GM12878 (cell line): ENCODE measurements around the gene DIDO1. TPM values are rescaled to one million over a fixed set of nuclear protein-coding genes. Genes with fewer than 3 reads are reported as not detected.

Experiments
- ATAC-seq: fragments of 200-7000 bp; cut with Tn5 transposase; 3 replicates; pipeline ENCODE4 v1.9.1; 2020; ENCODE audit warnings: mild to moderate bottlenecking, moderate library complexity
- BruUV-seq: library from RNA; stranded (reverse); fragments of 400-500 nt; replicated peaks from 2 replicates; lab custom pipeline; 2021; lab: Mats Ljungman, UMichigan
- CTCF ChIA-PET: fragments of 300-600 bp; sonication (Branson Sonifier 250); formaldehyde crosslinking; extraction: SDS; loops from one replicate; lab custom pipeline; 2021; ENCODE audit warnings: inconsistent platforms; lab: Yijun Ruan, JAX
- POLR2A ChIA-PET: fragments of 350-600 bp; formaldehyde crosslinking; extraction: SDS; loops from one replicate; lab custom pipeline; 2021; ENCODE audit warnings: inconsistent platforms; lab: Charles Lee
- RAD21 ChIA-PET: fragments of 300-600 bp; sonication (Branson Sonifier 250); formaldehyde crosslinking; loops from one replicate; lab custom pipeline; 2023; ENCODE audit warnings: antibody characterized with exemption; ENCODE audit not compliant: unreplicated experiment; lab: Charles Lee
- SMC1A ChIA-PET: fragments of 300-600 bp; sonication (Branson Sonifier 250); formaldehyde crosslinking; loops from one replicate; lab custom pipeline; 2023; ENCODE audit not compliant: unreplicated experiment, uncharacterized antibody; lab: Charles Lee
- DNase-seq: peaks from one replicate; pipeline ENCODE4 v3.0.0-alpha.2; 2011; ENCODE audit warnings: low read depth, low spot score
- FAIRE-seq: peaks from 3 replicates; lab custom pipeline; 2011; peaks lifted over from hg19 to GRCh38; lab: Jason Lieb, UNC
- H2AFZ ChIP-seq: 2 replicates; pipeline ENCODE4 v1.6.0; 2011; ENCODE audit warnings: low read depth, low read length, control low read depth; ENCODE audit not compliant: control insufficient read depth
- H3K27ac ChIP-seq: 2 replicates; pipeline ENCODE4 v1.5.1; 2011; ENCODE audit warnings: control low read depth; ENCODE audit not compliant: control insufficient read depth, insufficient read depth
- H3K27me3 ChIP-seq, 2 experiments: replicated peaks in 1 of 2; 2 replicates each; pipeline versions ENCODE4 v1.6.0 to v1.6.1; 2011; ENCODE audit warnings: low read length in 1 of 2; ENCODE audit not compliant: control insufficient read depth in 2 of 2, insufficient read depth in 2 of 2
- H3K36me3 ChIP-seq, 2 experiments: 2 replicates each; pipeline ENCODE4 v1.5.1; 2011; ENCODE audit warnings: low read length in 1 of 2; ENCODE audit not compliant: control insufficient read depth in 2 of 2, insufficient read depth in 2 of 2
- H3K4me1 ChIP-seq: 2 replicates; pipeline ENCODE4 v1.6.1; 2011; ENCODE audit warnings: mild to moderate bottlenecking, low read length, moderate library complexity, mixed read lengths; ENCODE audit not compliant: control insufficient read depth, insufficient read depth
- H3K4me2 ChIP-seq: 2 replicates; pipeline ENCODE4 v1.6.0; 2011; ENCODE audit warnings: control low read depth; ENCODE audit not compliant: control insufficient read depth, insufficient read depth
- H3K4me3 ChIP-seq: fragments of 200-600 bp; sonication (generic); 2 replicates; pipeline ENCODE4 v1.5.1; 2016
- H3K79me2 ChIP-seq: 2 replicates; pipeline ENCODE4 v1.6.0; 2011; ENCODE audit warnings: low read length; ENCODE audit not compliant: control insufficient read depth, insufficient read depth
- H3K9ac ChIP-seq: 2 replicates; pipeline ENCODE4 v1.8.0; 2011; ENCODE audit warnings: low read length, control low read depth, mixed read lengths; ENCODE audit not compliant: control insufficient read depth, insufficient read depth
- H3K9me3 ChIP-seq: replicated peaks from 3 replicates; pipeline ENCODE4 v1.5.1; 2011; ENCODE audit warnings: mild to moderate bottlenecking, low read length; ENCODE audit not compliant: control insufficient read depth, insufficient read depth
- H4K20me1 ChIP-seq: 2 replicates; pipeline ENCODE4 v1.6.0; 2011; ENCODE audit not compliant: control insufficient read depth, insufficient read depth
- DPF2 ChIP-seq: fragments of 450-650 bp; IDR thresholded peaks from 2 replicates; pipeline ENCODE4 v1.6.1; 2017; ENCODE audit warnings: mild to moderate bottlenecking
- WGBS: methylation state at CpG from one replicate; pipeline ENCODE4 v1.1.6; 2016; ENCODE audit warnings: low lambda C conversion rate; ENCODE audit not compliant: insufficient replicate concordance, insufficient coverage; ENCODE audit errors: missing lambda C conversion rate; 5-methylcytosine and 5-hydroxymethylcytosine counted together
- in situ Hi-C: fragments of 300-500 bp; cut with MboI; formaldehyde crosslinking; loops from 9 replicates; pipeline ENCODE4 v1.14.3; 2018; ENCODE audit warnings: mixed read lengths
- intact Hi-C: fragments of 100-400 bp; cut with micrococcal nuclease; formaldehyde crosslinking; loops from one replicate; pipeline ENCODE4 v1.14.2; 2022; ENCODE audit not compliant: unreplicated experiment
- polyA plus RNA-seq, 11 experiments: library from polyadenylated mRNA; depleted of rRNA in 4 of 11; unstranded in 6 of 11; stranded (reverse) in 5 of 11; fragments of >200 nt; fragmentation: Nextera tagmentation in 4 of 11; fragmentation: Illumina TruSeq in 1 of 11; extraction: Ambion mirVana in 4 of 11; extraction: Trizol in 1 of 11; gene quantifications; 1 replicate in 1 of 11; 2 replicates in 10 of 11; pipeline versions ENCODE4 v1.2.1 to v1.2.3, GENCODE V29; 2011 to 2016; ENCODE audit warnings: inconsistent platforms in 2 of 11, missing spikeins in 2 of 11, low read depth in 1 of 11
- total RNA-seq, 4 experiments: library from RNA; depleted of rRNA in 3 of 4; stranded (reverse); fragments of >200 nt in 3 of 4; fragmentation: Illumina TruSeq in 1 of 4; extraction: Trizol in 1 of 4; gene quantifications; 2 replicates each; pipeline versions ENCODE4 v1.2.1 to v1.2.3, GENCODE V29; 2013 to 2021
- TF ChIP-seq, protein P1 (sequence below): fragments of 450-650 bp; IDR thresholded peaks from 2 replicates; pipeline ENCODE4 v1.6.1; 2017; ENCODE audit warnings: mild to moderate bottlenecking, moderate library complexity
- TF ChIP-seq, protein P2 (sequence below): IDR thresholded peaks from 2 replicates; pipeline ENCODE4 v1.6.1; 2011; ENCODE audit warnings: borderline replicate concordance, low read depth, mild to moderate bottlenecking, moderate library complexity, mixed read lengths, low read length; ENCODE audit not compliant: insufficient read depth; ENCODE audit errors: extremely low read length
- TF ChIP-seq, protein P3 (sequence below): fragments of 450-650 bp; IDR thresholded peaks from 2 replicates; pipeline ENCODE4 v1.6.1; 2017; ENCODE audit warnings: low read depth, mild to moderate bottlenecking, moderate library complexity
- TF ChIP-seq, protein P4 (sequence below): IDR thresholded peaks from 2 replicates; pipeline ENCODE4 v1.6.1; 2012; ENCODE audit warnings: mild to moderate bottlenecking, low read depth, low read length

Gene DIDO1
- total and polyA plus RNA-seq, 10 of the 15 experiments (the other 5 are each of a cell fraction or from before 2014, with no cell fraction given): 5.5 to 56.4 (median 38.4) TPM

DNA sequence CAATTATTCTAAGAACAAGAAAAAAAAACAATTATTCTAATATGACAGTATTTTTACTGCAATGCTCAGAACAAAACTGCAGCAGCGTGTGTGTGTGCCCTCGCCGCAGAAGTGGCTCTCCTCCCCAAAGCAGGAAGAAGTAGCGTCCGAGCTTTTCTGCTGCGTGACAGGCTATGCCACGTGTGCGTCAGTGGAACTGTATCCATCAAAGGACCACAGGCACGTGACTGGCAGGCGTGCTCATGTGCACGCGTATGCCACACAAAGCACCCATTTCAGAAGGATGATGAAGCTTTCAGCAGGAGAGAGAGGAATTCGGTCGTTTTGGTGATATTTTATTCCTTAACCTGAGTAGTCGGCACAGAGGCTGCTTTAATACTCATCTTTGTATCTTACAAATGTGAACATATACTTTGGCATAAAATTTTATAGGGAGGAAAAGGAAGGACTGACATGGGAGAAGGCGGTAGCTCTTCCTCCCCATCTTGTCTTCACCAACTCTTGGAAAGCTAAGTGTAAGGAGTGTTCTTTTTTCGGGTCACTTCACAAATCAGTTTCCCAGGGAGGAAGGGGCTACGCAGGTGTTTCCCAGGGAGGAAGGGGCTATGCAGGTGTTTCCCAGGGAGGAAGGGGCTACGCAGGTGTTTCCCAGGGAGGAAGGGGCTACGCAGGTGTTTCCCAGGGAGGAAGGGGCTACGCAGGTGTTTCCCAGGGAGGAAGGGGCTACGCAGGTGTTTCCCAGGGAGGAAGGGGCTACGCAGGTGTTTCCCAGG lies 68.1 kb downstream of the DIDO1 start (continued):
- TF ChIP-seq, protein P1, sequence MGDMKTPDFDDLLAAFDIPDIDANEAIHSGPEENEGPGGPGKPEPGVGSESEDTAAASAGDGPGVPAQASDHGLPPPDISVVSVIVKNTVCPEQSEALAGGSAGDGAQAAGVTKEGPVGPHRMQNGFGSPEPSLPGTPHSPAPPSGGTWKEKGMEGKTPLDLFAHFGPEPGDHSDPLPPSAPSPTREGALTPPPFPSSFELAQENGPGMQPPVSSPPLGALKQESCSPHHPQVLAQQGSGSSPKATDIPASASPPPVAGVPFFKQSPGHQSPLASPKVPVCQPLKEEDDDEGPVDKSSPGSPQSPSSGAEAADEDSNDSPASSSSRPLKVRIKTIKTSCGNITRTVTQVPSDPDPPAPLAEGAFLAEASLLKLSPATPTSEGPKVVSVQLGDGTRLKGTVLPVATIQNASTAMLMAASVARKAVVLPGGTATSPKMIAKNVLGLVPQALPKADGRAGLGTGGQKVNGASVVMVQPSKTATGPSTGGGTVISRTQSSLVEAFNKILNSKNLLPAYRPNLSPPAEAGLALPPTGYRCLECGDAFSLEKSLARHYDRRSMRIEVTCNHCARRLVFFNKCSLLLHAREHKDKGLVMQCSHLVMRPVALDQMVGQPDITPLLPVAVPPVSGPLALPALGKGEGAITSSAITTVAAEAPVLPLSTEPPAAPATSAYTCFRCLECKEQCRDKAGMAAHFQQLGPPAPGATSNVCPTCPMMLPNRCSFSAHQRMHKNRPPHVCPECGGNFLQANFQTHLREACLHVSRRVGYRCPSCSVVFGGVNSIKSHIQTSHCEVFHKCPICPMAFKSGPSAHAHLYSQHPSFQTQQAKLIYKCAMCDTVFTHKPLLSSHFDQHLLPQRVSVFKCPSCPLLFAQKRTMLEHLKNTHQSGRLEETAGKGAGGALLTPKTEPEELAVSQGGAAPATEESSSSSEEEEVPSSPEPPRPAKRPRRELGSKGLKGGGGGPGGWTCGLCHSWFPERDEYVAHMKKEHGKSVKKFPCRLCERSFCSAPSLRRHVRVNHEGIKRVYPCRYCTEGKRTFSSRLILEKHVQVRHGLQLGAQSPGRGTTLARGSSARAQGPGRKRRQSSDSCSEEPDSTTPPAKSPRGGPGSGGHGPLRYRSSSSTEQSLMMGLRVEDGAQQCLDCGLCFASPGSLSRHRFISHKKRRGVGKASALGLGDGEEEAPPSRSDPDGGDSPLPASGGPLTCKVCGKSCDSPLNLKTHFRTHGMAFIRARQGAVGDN: no peak

DNA sequence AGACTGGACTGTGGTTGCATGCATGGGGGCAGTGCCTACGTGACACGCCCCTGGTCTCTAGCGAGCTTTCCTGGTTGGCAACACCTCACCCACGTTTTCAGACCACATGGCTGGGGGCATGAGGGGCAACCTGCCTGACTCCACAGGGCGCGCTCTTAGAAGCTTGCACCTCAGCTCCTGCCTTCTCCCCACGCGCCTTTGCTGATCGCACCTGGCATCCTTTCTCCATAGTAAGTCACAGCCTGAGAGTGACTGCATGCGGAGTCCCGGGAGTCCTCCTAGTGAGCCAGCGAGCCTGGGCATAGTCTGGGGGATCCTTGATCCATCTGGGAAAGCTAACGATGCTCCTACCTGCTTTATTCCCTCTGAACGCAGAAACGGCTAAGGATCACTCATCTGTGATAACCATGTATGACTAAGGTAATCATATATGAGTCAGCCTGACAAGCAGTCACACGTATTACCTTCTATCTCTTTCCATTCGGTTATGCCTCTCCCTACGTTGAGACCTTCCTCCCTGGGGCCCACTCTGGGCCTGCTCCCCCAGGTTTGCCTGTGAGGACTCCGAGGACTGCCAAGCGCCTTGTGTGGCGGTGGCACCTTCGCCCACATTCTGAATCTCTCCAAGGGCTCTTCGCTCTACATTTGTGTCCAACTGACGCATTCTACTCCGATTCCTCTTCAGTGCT lies 69.2 kb downstream of the DIDO1 start:
- H3K9ac ChIP-seq: no peak overlapping the region
- H4K20me1 ChIP-seq: no peaks in the 10 kb centered on the region
- in situ Hi-C loops: no loop called here
- H3K4me1 ChIP-seq: peaks cover 5% of the 10 kb centered on the region
- CTCF ChIA-PET: no interaction called here
- RAD21 ChIA-PET: no interaction called here
- SMC1A ChIA-PET: no interaction called here
- H3K27me3 ChIP-seq: no peaks in the 10 kb centered on the region; a peak in 1 of 4 replicates
- BruUV-seq: no TSS peak
- peaks cover 3% of the 10 kb centered on the region; the same call in 1 of the 2 replicates for H3K79me2 ChIP-seq
- H3K4me2 ChIP-seq: no peak overlapping the region
- intact Hi-C loops: no loop called here
- FAIRE-seq (no peak), ATAC-seq (0 out of 3 replicates have a peak, but pooled peaks have one; percentile 14), DNase-seq (no peak)
- no peaks in the 10 kb centered on the region for H3K36me3 ChIP-seq
- POLR2A ChIA-PET: no interaction called here
- H3K9me3 ChIP-seq: no peaks in the 10 kb centered on the region
- no peak overlapping the region for H3K4me3 ChIP-seq
- no peak overlapping the region for H2AFZ ChIP-seq
- no peak overlapping the region for H3K27ac ChIP-seq
- WGBS: 74% methylated on average over 25 of the region's 25 CpGs
- TF ChIP-seq, protein P2, sequence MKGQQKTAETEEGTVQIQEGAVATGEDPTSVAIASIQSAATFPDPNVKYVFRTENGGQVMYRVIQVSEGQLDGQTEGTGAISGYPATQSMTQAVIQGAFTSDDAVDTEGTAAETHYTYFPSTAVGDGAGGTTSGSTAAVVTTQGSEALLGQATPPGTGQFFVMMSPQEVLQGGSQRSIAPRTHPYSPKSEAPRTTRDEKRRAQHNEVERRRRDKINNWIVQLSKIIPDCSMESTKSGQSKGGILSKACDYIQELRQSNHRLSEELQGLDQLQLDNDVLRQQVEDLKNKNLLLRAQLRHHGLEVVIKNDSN: no peak
- no peak for TF ChIP-seq DPF2
- TF ChIP-seq, protein P3, sequence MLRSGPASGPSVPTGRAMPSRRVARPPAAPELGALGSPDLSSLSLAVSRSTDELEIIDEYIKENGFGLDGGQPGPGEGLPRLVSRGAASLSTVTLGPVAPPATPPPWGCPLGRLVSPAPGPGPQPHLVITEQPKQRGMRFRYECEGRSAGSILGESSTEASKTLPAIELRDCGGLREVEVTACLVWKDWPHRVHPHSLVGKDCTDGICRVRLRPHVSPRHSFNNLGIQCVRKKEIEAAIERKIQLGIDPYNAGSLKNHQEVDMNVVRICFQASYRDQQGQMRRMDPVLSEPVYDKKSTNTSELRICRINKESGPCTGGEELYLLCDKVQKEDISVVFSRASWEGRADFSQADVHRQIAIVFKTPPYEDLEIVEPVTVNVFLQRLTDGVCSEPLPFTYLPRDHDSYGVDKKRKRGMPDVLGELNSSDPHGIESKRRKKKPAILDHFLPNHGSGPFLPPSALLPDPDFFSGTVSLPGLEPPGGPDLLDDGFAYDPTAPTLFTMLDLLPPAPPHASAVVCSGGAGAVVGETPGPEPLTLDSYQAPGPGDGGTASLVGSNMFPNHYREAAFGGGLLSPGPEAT: no peak
- TF ChIP-seq, protein P4, sequence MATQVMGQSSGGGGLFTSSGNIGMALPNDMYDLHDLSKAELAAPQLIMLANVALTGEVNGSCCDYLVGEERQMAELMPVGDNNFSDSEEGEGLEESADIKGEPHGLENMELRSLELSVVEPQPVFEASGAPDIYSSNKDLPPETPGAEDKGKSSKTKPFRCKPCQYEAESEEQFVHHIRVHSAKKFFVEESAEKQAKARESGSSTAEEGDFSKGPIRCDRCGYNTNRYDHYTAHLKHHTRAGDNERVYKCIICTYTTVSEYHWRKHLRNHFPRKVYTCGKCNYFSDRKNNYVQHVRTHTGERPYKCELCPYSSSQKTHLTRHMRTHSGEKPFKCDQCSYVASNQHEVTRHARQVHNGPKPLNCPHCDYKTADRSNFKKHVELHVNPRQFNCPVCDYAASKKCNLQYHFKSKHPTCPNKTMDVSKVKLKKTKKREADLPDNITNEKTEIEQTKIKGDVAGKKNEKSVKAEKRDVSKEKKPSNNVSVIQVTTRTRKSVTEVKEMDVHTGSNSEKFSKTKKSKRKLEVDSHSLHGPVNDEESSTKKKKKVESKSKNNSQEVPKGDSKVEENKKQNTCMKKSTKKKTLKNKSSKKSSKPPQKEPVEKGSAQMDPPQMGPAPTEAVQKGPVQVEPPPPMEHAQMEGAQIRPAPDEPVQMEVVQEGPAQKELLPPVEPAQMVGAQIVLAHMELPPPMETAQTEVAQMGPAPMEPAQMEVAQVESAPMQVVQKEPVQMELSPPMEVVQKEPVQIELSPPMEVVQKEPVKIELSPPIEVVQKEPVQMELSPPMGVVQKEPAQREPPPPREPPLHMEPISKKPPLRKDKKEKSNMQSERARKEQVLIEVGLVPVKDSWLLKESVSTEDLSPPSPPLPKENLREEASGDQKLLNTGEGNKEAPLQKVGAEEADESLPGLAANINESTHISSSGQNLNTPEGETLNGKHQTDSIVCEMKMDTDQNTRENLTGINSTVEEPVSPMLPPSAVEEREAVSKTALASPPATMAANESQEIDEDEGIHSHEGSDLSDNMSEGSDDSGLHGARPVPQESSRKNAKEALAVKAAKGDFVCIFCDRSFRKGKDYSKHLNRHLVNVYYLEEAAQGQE: no peak
